Body of pancreas (tissue), 4 donors: ENCODE data around the gene NAB2. TPM values are rescaled to one million over a fixed set of nuclear protein-coding genes. Genes with fewer than 3 reads are reported as not detected.
"Not testable (repeated sequence)": the region's sequence is repeated elsewhere in the genome, so short reads cannot be mapped to it uniquely, and the experiment has no call there.

ENCODE experiments used
- ATAC-seq: fragments of 150-250 bp; one replicate; pipeline ENCODE4 v1.9.1; 2016
- DNase-seq, 4 donors: peaks; one replicate each; pipeline ENCODE4 v3.0.0-alpha.2; 2019
- H3K27ac ChIP-seq, 4 donors: fragments of 200-600 bp; sonication (generic); 1 replicate in 3 of 4; 2 replicates in 1 of 4; pipeline versions ENCODE4 v1.5.1 to v1.6.1; 2016 to 2019; ENCODE audit warnings: mild to moderate bottlenecking in 1 of 4, mixed read lengths in 1 of 4, moderate library complexity in 1 of 4
- H3K27me3 ChIP-seq, 2 donors: fragments of 200-600 bp; sonication (generic); one replicate each; pipeline ENCODE4 v1.6.0; 2016; ENCODE audit warnings: mild to moderate bottlenecking in 1 of 2
- H3K36me3 ChIP-seq, 2 donors: fragments of 200-600 bp; sonication (generic); replicated peaks in 1 of 2; 2 replicates each; pipeline ENCODE4 v1.5.1; 2016; ENCODE audit warnings: low read depth in 2 of 2; ENCODE audit not compliant: insufficient read depth in 1 of 2
- H3K4me1 ChIP-seq: fragments of 200-600 bp; sonication (generic); one replicate; pipeline ENCODE4 v1.6.0; 2016
- H3K4me3 ChIP-seq, 2 donors: fragments of 200-600 bp; sonication (generic); 1 replicate in 1 of 2; 2 replicates in 1 of 2; pipeline ENCODE4 v1.5.1; 2016 to 2019
- H3K9me3 ChIP-seq, 3 donors: fragments of 200-600 bp; sonication (generic); 1 replicate in 2 of 3; 2 replicates in 1 of 3; pipeline ENCODE4 v1.5.1; 2016
- CTCF ChIP-seq, 7 experiments: fragments of 450-650 bp in 4 of 7; fragments of 200-600 bp in 3 of 7; sonication (generic) in 3 of 7; IDR thresholded peaks; one replicate each; pipeline ENCODE4 v1.5.1; 2016 to 2019; ENCODE audit warnings: antibody characterized with exemption in 7 of 7
- POLR2A ChIP-seq, 3 donors: fragments of 450-650 bp; IDR thresholded peaks; one replicate each; pipeline ENCODE4 v1.6.1; 2016; ENCODE audit warnings: antibody characterized with exemption in 3 of 3, mild to moderate bottlenecking in 2 of 3
- WGBS, 2 donors: methylation state at CpG; one replicate each; pipeline ENCODE4 v1.1.5; 2017; 5-methylcytosine and 5-hydroxymethylcytosine counted together
- intact Hi-C: fragments of 100-400 bp; cut with DNase I; formaldehyde crosslinking; loops from one replicate; pipeline ENCODE4 v1.15.1; 2023
- total RNA-seq, 2 donors: library from RNA; depleted of rRNA; stranded (reverse); fragments of >200 nt; gene quantifications; one replicate each; pipeline ENCODE4 v1.1.0, GENCODE V29; 2016

The NAB2 gene
- total RNA-seq, 2 donors from 2014 or later, result 4.0 to 7.3 TPM

DNA sequence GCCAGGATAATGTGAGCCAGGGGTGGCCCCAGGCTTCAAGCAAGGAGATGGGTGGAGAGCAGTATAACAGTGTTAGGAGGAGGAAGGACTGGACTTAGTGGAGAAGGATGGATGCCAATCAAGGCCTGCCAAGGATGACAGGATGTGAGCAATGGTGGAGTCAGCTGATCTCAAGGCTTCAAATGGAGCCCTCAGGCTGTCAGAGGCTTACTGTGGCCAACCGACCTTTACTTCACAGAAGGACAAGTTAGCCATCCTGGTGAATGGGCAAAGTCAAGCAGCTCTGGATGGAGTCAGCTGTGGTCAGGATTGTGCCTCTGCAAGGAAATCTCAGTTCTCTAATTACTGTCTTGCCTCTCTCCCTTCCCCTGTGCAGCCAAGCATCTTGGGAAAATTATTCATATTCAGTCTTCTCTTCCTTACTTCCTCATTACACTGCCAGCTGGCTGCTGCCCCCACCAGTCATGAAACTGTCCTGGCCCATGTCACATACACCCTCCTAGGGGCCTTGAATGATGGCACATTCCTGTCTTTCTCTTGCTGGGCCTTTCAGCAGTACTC lies 29.9 kb downstream of the NAB2 start:
- DNase-seq (peak in 1 of 4 donors; percentile 44), ATAC-seq (peak; percentile 21)
- Histone ChIP-seq H3K27me3 (no peaks in the 10 kb centered on the region), H3K27ac (no peak overlapping the region), H3K4me1 (no peaks in the 10 kb centered on the region), H3K36me3 (no peaks in the 10 kb centered on the region), H3K4me3 (no peak overlapping the region), H3K9me3 (no peaks in the 10 kb centered on the region)
- intact Hi-C loops, result loop anchor here (5.0 kb wide), 1 partner anchor 51 kb away; no protein-coding TSS in a partner anchor
- TF ChIP-seq CTCF (IDR thresholded peaks at IDR 0.05), result no peak
- 75 to 100% methylated on average over 1 of the region's 1 CpG for WGBS, 2 donors

DNA sequence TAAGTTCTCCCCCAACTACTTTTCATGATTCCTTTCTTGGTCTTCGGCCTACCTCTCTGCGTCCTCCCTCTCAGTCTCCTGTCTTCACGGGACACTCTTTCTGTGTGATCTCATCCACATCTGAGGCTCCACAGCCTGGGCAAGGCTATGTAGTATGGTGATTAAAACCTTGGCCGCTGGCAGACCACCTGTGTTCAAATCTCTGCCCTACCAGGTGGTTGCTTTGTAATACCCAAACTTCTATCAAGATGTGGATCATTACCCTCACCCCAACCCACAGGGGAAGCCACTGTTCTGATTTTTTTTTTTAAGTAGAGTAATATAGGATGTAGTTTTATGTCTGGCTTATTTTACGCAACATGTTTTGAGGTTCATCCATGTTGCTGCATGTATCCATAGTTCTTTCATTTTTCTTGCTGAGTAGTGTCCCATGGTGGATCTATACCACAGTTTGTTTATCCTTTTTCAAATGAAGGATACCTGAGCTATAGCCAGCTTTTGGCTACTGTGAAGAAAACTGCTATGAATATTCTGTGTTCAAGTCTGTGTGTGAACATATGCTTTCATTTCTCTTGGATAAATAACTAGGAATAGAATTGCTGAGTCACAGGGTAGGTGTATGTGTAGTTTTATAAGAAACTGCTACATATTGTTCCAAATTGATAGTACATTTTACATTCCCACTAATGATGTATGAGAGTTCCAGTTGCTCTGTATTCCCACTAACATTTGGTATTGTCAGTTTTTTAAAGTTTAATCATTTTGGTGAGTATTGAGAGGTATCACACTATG lies 30.6 kb downstream of the NAB2 start:
- Histone ChIP-seq H3K27me3 (no peaks in the 10 kb centered on the region), H3K9me3 (no peaks in the 10 kb centered on the region), H3K4me3 (no peak overlapping the region), H3K36me3 (no peaks in the 10 kb centered on the region), H3K27ac (no peak overlapping the region), H3K4me1 (no peaks in the 10 kb centered on the region)
- ATAC-seq (no peak), DNase-seq (no peak)
- intact Hi-C loops, result loop anchor here (5.0 kb wide), 1 partner anchor 52 kb away; no protein-coding TSS in a partner anchor
- WGBS, 2 donors, result 88 to 89% methylated on average over 5 of the region's 5 CpGs
- TF ChIP-seq CTCF (IDR thresholded peaks at IDR 0.05) (no peak), POLR2A (IDR thresholded peaks at IDR 0.05) (no peak)

DNA sequence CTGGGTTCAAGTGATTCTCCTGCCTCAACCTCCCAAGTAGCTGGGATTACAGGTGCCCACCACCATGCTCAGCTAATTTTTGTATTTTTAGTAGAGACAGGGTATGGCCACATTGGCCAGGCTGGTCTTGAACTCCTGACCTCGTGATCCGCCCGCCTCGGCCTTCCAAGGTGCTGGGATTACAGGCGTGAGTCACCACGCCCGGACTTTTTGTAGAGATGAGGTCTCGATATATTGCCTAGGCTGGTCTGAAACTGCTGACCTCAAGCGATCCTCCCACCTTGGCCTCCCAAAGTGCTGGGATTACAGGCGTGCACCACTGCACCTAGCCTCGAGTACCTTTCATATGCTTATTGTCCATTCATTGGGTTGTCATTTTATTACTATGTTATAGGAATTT lies 31.8 kb downstream of the NAB2 start:
- H3K9me3 ChIP-seq, ATAC-seq, H3K4me3 ChIP-seq, intact Hi-C loops, H3K4me1 ChIP-seq, H3K27ac ChIP-seq, H3K36me3 ChIP-seq, H3K27me3 ChIP-seq, DNase-seq: not testable (repeated sequence)
- WGBS, 2 donors, result 76 to 85% methylated on average over 11 of the region's 11 CpGs

DNA sequence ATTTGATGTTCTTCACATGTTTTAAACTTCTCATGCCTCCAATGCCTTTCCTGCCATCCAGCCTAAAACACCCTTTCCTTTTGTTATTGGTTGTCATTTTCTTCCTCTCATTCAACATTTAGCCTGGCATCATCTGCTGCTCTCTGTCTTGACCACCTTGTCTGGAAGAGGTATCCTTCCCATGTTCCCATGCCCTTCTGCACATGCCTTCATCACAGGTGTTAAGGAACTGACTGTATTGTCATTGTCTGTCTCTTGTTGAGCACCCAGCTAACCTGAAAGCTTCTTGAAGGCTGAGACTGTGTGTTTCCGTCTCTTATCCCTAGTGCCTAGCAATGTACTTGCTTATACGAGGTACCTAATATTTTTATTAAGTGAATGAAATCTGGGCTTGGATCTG lies 34.9 kb downstream of the NAB2 start:
- WGBS, 2 donors, result 12 to 18% methylated on average over 2 of the region's 2 CpGs
- Histone ChIP-seq H3K36me3 (no peaks in the 10 kb centered on the region), H3K27ac (no peak overlapping the region), H3K27me3 (no peaks in the 10 kb centered on the region), H3K4me3 (no peak overlapping the region), H3K9me3 (no peaks in the 10 kb centered on the region), H3K4me1 (peaks cover 11% of the 10 kb centered on the region)
- ATAC-seq, result no peak
- TF ChIP-seq CTCF (IDR thresholded peaks at IDR 0.05) (no peak), POLR2A (IDR thresholded peaks at IDR 0.05) (no peak)
- intact Hi-C loops, result no loop called here
- no peak for DNase-seq

- TF ChIP-seq POLR2A (IDR thresholded peaks at IDR 0.05), result no peak
- peak; percentile 85 to 97 (median 92) for TF ChIP-seq CTCF (IDR thresholded peaks at IDR 0.05)
- no peaks in the 10 kb centered on the region for H3K27me3 ChIP-seq
- DNase-seq (peak; percentile 81 to 84 (median 83)), ATAC-seq (peak; percentile 54)
- H3K27ac ChIP-seq, result no peak overlapping the region
- H3K9me3 ChIP-seq, result no peaks in the 10 kb centered on the region
- intact Hi-C loops, result no loop called here
- H3K36me3 ChIP-seq, result no peaks in the 10 kb centered on the region
- no peak overlapping the region for H3K4me3 ChIP-seq
- peaks cover 15% of the 10 kb centered on the region for H3K4me1 ChIP-seq
- 12 to 16% methylated on average over 10 of the region's 10 CpGs for WGBS, 2 donors
Observed at GRCh38 chr12:57124261-57124877, 35.5 kb downstream of the NAB2 start.
